HG02970 (cell line): Measurements from ENCODE around the gene AKR7A3.
"Not testable (repeated sequence)": the region's sequence is repeated elsewhere in the genome, so short reads cannot be mapped to it uniquely, and the experiment has no call there.

Experiments used
- ATAC-seq: cut with Tn5 transposase; IDR thresholded peaks from one replicate; pipeline ENCODE4 v1.9.1; 2021; ENCODE audit warnings: mild to moderate bottlenecking, moderate library complexity, moderate number of reproducible peaks; ENCODE audit not compliant: unreplicated experiment, low FRiP score

Gene AKR7A3

DNA sequence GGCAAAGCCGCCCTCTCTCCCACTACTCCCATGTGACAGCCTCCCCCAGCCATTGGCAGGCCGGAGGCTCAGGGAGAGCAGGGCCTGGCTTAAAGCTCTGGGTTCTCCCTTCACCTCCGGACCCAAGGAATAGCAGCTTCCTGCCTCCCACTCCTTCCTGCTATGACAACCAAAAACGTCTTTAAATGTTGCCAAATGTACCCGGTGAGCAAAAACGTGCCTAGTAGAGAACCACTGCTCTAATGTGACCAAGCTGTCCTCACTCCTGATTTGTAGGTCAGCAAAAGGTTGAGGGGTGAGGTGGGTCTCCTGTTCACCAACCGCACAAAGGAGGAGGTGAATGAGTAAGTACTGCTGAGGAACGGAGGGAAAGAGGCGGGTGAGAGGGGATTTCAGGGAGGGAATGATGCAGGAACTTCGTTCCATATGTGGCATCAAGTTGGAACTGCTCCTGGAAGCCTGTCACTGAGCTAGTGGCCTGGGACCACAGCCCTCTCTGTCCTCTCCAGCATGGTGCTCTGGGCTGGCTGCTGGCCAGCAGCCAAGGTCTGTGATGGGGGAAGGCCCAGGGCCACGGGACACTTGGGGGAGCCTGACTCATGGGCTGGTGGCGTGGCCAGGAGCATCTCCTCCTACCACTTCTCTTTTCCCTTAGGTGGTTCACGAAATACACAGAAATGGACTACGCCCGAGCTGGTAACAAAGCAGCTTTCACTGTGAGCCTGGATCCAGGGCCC, 31.2 kb downstream of the AKR7A3 start:
- no peak for ATAC-seq

DNA sequence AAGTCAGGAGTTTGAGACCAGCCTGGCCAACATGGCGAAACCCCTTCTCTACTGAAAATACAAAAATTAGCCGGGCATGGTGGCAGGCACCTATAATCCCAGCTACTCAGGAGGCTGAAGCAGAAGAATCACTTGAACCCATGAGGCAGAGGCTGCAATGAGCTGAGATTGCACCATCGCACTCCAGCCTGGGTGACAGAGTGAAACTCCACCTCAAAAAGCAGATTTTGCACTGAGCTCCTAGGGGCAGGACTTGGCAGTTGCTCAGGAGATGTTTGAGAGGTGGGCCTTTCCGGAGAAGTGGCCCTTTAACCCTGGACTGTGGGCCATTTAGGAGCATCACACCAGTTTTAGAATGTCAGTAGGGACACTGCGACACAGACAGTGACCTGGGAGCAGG, 32.3 kb downstream of the AKR7A3 start:
- ATAC-seq, result not testable (repeated sequence)

DNA sequence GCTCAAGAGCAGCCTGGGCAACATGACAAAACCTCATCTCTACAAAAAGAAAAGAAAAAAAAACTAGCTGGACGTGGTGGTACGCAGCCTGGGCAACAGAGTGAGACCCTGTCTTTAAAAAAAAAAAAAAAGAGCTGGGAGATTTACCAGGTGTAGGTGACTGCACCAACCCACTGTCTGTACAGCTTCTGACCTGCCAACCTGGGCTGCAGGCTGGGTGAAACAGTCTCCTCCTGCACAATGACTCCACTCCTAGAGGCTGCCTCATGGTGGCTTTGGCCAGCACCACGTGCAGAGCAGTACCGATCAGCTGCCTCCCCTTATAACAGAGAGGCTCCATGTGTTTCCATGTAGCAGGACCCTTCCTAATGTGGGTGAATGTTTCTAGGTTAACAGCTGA, 33.3 kb downstream of the AKR7A3 start:
- ATAC-seq, result no peak

DNA sequence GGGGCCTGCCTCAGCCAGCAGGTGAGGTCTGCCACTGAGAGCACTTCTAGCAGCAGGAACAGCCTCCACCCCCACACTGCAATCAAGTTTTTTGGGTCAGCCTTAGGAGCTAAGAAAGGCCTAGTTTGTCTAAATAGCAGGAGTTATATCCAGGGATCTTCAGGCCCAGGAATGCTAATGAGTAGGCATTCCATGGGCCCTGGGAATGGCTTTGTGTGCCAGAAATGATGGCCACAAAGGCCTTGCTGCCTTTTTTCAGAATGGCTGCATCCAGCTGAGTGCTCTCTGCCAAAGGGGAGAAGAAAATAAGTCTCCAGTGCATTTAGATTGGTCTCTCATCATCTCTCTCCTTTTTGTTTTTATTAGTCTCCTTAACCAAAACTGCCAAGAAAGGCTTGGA, 34.2 kb downstream of the AKR7A3 start:
- ATAC-seq, result no peak

DNA sequence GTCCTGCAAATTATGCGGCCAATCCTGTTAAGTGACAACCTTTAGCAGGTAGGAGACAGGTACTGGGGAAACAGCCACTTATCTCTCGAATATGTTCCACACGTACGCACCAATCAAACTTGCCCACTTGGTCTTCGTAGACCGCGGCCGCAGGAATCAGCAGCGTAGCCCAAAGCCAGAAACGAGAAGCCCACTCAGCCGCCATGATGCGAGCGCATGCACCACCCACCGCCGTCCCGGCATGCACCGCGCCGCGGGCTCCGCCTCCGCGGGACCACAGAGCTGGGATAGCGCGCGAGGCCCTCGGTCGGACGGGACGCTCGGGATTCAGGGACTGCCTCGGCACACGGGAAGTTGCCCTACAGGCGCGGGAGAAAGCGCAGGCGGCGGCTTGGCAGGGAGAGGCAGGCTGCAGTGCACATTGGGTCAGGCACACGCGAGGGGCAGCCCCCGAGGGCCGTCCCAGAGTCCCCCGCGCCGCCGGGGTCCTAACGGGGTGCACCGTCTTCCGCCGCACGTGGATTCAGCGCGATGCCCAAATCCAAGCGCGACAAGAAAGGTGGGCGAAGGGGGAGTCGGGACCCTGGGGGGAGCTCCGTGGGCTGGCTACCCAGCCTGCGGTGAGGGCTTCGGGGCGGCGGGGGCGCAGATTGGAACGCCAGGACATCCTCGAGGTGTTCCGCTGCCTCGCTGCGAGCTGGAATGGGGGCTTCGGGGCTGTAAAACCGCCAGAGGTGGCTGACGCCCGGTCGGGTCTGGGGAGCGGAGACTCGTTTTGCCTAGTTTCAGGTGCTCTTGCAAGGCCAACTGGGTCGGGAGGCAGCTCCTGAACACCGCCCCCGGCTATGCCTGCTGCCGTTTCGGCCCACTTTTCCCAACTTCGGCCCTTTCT, 37.0 kb downstream of the AKR7A3 start, which contains the start of the genes EMC1 and MRTO4:
EMC1 (minus strand) TSS at position 220 of the 892 bp plus-strand sequence; CDS start at position 205, 15 bp downstream.
MRTO4 (plus strand) TSS at position 501 of the 892 bp plus-strand sequence; CDS start at position 532, 31 bp downstream.
- ATAC-seq, result peak; percentile 86

DNA sequence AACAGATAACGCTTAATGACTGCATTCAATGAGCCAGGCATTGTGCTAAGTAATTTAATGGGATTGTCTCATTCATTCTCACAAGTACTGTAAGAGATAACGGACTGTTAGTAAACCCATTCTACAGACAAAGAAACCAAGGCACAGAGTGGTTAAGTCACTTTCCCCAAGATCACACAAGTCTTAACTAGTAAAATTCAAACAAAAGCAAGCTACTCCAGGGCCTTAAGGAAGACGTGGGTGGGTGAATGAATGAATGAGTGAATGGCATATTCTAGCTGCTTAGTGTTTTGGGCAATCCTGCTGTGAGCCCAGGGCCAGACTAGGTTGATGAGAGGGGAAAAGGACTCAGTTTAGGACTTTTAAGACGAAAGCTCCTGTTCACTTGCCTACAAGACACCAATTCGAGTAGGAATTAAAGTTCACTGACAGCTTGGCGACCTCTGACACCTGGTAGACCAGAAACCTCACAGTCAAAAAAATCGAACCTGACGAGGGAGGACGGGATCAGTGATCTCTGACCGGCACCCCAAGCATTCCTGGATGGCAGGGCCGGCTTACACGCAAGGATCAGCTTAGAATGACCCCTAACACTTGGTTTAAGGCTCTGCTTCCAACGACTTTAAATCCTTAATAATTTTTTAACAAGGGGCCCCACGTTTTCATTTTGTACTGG, 37.8 kb downstream of the AKR7A3 start:
- ATAC-seq, result no peak

DNA sequence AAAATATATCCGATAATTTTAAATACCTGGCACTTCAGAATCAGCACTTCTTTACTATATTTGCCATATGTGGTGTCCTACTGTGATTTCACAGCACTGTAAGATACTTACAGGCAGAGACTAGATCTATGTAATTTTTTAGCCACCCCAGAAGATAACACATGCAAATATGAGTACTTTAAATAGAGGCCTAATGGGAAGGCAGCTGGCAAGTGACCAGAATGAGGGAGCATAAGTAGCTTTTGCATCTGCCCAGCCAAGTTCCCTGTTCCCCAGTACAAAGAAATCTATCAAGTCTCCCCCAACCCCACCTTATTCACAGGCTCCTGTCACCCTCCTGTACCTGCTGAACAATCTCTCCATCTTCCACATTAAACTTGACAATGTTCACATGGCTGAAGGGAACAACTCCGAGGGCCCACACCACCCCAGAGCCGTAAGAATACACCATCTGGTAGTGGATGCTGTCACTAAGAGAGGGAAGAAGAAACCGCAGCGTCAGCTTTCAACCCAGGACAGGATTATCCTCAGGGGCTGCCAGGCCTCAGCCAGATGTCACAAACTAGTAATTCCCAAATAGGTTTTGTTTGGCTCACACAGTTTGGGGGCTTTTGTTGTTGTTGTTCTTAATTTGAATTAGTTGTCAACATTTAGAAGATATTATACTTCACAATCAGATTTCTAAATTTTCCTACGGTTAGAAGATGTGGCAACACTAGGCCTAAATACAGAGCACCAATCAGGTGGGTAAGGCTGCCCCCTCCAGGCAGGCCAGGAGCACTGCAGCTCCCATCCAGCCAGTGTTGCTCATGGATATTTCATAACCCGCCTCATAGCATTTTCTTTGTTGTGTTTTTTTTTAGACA, 47.7 kb downstream of the AKR7A3 start:
- ATAC-seq, result no peak

DNA sequence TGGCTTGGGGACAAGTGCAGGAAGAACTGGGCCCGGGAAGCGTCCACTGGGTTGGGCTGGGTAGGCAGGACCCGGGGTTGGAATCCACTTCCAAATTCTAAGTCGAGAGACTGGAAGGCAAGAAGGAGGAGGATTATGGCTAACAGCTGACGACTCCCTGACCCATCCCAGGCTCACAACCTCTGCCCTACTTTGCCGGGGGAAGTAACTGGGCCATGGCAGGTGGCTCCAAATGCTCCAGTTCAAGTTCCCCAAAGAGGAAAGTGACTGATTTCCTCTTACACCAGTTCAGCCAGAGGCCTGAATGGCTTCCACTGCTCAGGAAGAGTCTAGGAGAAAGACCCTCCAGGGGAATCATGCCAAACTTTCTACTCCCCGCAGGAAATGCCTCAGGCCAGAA, 48.7 kb downstream of the AKR7A3 start:
- no peak for ATAC-seq

DNA sequence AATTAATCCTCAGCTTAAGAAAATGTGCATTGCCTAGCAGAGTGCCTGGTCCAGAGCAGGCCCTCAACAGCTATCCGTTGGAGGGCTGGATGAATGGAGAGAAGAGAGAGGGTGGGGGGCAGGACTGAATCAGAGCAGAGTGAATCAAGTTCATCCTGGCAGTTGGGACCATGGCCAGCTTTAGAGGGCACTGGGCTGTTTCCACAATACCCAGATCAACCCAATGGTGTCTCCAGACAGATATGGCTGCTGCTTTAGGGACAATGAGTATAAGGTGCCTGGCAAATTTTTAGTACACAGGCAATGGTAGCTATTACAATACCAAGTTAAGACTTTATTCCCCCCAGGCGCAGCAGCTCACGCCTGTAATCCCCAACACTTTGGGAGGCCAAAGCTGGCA, 54.3 kb downstream of the AKR7A3 start:
- ATAC-seq, result no peak
